Measurements from ENCODE around the gene LTB4R.

- TF ChIP-seq CTCF (IDR thresholded peaks at IDR 0.05) (no peak), POLR2A (IDR thresholded peaks at IDR 0.05) (no peak)
These were observed 31.6 kb downstream of the LTB4R start for GRCh38 chr14:24342889-24343288.
